ENCODE measurements around the gene USP48. TPM values are rescaled to one million over a fixed set of nuclear protein-coding genes. Genes with fewer than 3 reads are reported as not detected.

USP48 gene
- total RNA-seq, 1 donor from 2014 or later, result 86.5 TPM

DNA sequence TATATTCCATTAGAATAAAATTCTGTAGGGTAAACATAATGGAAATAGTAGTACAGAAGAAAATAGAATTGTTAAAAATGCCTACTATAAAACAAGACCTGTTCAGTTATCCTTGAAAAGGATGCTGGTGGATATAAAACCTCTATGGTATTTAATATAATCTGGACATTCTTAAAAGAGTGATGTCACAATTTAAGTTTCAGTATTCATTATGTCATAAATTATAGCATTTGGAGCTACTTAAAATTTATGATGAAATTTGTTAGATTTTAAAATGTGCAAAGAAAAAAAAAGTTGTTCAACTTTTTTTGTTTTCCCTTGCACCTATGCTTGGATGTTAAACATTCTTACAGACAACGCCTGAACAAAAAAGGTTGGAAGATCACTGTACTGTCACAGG lies 50.3 kb downstream of the USP48 start:
- no peaks in the 10 kb centered on the region for H3K9me3 Mint-ChIP-seq
- no peak for DNase-seq (ENCODE audit: low spot score in 2 of 2, unreplicated experiment in 2 of 2)
- peaks cover 34% of the 10 kb centered on the region for H3K36me3 Mint-ChIP-seq
- TF ChIP-seq, protein P1, sequence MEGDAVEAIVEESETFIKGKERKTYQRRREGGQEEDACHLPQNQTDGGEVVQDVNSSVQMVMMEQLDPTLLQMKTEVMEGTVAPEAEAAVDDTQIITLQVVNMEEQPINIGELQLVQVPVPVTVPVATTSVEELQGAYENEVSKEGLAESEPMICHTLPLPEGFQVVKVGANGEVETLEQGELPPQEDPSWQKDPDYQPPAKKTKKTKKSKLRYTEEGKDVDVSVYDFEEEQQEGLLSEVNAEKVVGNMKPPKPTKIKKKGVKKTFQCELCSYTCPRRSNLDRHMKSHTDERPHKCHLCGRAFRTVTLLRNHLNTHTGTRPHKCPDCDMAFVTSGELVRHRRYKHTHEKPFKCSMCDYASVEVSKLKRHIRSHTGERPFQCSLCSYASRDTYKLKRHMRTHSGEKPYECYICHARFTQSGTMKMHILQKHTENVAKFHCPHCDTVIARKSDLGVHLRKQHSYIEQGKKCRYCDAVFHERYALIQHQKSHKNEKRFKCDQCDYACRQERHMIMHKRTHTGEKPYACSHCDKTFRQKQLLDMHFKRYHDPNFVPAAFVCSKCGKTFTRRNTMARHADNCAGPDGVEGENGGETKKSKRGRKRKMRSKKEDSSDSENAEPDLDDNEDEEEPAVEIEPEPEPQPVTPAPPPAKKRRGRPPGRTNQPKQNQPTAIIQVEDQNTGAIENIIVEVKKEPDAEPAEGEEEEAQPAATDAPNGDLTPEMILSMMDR (IDR thresholded peaks at IDR 0.05; ENCODE audit: unreplicated experiment), result no peak
- no peaks in the 10 kb centered on the region for H3K27me3 Mint-ChIP-seq (ENCODE audit: low read depth)
- no peaks in the 10 kb centered on the region for H3K4me1 Mint-ChIP-seq
- H3K27ac Mint-ChIP-seq, result no peak overlapping the region
- H3K4me3 Mint-ChIP-seq, result no peak overlapping the region

DNA sequence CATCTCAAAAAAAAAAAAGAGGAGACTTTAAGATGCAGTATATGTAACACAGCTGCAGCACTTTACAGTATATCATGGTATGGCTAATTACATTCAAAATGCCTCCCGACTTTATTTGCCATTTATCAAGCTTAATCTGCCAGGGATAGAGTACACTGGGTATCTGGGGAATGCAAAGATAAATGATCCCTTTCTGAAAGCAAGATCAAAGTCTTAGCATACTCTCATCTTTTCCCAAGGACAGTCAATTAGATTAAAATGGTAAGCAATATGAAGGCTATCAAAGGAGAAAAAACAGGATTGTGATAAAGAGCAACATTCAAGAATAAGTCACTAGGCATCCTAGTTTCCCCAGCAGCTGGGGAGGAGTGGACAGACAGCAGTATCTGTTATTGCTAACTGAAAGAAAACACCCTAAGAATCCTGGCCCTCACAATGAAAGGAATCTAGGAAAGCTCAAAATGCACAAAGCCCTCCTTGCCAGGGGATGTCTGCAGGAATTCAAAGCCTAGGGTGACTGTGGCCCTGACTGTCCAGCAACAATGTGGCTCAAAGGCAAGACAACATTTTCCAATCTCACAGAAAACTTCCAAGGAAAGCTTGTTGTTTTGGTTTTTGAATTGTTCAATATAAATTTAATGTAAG lies 57.1 kb downstream of the USP48 start:
- H3K27ac Mint-ChIP-seq, result peak overlapping the region; percentile 75
- H3K36me3 Mint-ChIP-seq, result peaks cover 29% of the 10 kb centered on the region
- peaks cover 10% of the 10 kb centered on the region for H3K4me1 Mint-ChIP-seq
- no peaks in the 10 kb centered on the region for H3K27me3 Mint-ChIP-seq (ENCODE audit: low read depth)
- H3K9me3 Mint-ChIP-seq, result no peaks in the 10 kb centered on the region
- TF ChIP-seq, protein P1 (IDR thresholded peaks at IDR 0.05; ENCODE audit: unreplicated experiment), result no peak
- DNase-seq (ENCODE audit: low spot score in 2 of 2, unreplicated experiment in 2 of 2), result no peak
- no peak overlapping the region for H3K4me3 Mint-ChIP-seq

DNA sequence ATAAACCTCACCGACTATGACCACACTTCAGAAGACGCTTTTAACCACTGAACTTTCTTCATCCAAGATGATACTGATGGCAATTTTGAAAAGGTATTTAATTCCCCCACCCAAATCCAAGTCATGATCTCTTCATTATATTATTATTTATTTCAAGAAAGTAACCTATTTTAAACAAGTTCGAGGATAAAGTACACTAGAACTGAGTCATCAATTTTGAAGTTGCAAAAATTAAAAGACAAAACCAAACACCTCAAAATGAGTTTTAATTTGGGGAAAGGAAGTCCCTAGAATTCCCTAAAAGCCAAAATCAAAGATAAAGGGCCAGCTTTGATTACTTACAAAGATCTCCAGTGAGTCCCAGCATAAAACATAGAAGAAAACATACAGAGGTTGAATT lies 58.4 kb downstream of the USP48 start:
- H3K4me3 Mint-ChIP-seq, result no peak overlapping the region
- no peaks in the 10 kb centered on the region for H3K9me3 Mint-ChIP-seq
- H3K4me1 Mint-ChIP-seq, result peaks cover 10% of the 10 kb centered on the region
- H3K27me3 Mint-ChIP-seq (ENCODE audit: low read depth), result no peaks in the 10 kb centered on the region
- H3K27ac Mint-ChIP-seq, result no peak overlapping the region
- peaks cover 30% of the 10 kb centered on the region for H3K36me3 Mint-ChIP-seq
- TF ChIP-seq, protein P1 (IDR thresholded peaks at IDR 0.05; ENCODE audit: unreplicated experiment), result no peak
- DNase-seq (ENCODE audit: low spot score in 2 of 2, unreplicated experiment in 2 of 2), result no peak

DNA sequence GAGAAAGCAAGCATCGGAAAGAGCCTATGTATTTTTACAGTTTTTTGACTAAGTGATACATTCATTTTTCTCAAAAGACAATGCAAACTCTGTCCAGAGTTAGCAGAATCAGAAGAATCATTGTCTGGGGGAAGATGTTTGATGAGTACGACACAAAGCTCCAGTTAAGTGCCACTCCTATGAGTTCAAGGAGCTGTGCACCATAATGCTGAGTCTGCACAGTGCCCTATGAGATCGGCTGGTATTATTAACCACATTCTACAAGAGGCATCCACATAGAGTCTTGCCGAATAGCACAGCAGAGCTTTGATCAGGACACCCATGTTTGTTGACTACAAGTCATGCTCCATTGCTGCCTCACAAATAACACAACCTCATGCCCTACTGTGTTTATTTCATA lies 58.9 kb downstream of the USP48 start:
- Mint-ChIP-seq H3K4me1 (peaks cover 10% of the 10 kb centered on the region), H3K36me3 (peaks cover 30% of the 10 kb centered on the region), H3K9me3 (no peaks in the 10 kb centered on the region), H3K27me3 (ENCODE audit: low read depth) (no peaks in the 10 kb centered on the region), H3K4me3 (no peak overlapping the region), H3K27ac (no peak overlapping the region)
- no peak for DNase-seq (ENCODE audit: low spot score in 2 of 2, unreplicated experiment in 2 of 2)
- TF ChIP-seq, protein P1 (IDR thresholded peaks at IDR 0.05; ENCODE audit: unreplicated experiment), result no peak

DNA sequence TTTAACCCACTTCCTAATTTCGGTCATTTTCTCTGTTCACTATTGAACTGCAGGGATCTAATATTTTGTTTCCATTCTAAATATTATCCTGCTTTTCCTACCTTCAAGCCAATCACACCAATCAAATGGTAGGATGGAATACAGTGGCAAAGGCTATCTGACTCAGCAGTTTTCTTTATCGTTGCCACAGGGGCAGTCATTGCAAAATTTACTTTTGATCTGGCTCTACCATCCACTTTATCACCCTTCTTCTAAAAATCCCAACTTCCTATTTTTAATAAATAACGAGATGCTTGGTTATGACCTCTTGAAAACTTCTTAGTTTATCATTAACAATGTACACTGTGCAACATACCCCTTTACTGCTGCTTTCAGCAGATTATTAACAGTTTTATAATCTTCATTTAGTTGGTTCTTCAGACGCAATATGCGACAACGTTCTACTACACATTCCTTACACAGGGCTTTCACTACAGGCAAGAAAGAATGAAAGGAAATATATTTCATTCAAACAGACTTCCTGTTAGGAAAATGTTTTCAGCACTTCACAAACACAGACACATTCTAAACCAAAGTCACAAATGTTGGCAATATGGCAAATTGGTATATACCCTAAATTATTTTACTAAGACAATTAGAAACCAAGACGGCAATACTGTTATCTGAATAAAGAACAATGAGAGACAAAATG lies 61.5 kb downstream of the USP48 start:
- Mint-ChIP-seq H3K36me3 (peaks cover 36% of the 10 kb centered on the region), H3K27ac (no peak overlapping the region), H3K9me3 (no peaks in the 10 kb centered on the region), H3K27me3 (ENCODE audit: low read depth) (no peaks in the 10 kb centered on the region), H3K4me1 (peaks cover 8% of the 10 kb centered on the region), H3K4me3 (no peak overlapping the region)
- no peak for DNase-seq (ENCODE audit: low spot score in 2 of 2, unreplicated experiment in 2 of 2)
- TF ChIP-seq, protein P1 (IDR thresholded peaks at IDR 0.05; ENCODE audit: unreplicated experiment), result no peak

Measured in mesothelial cell of epicardium (in vitro differentiated cells).